H1 (cell line): Measurements from ENCODE around the gene RMND1. TPM values are rescaled to one million over a fixed set of nuclear protein-coding genes. Genes with fewer than 3 reads are reported as not detected.

Source experiments
- CTCF ChIA-PET: fragments of 300-600 bp; sonication (Branson Sonifier 250); formaldehyde crosslinking; loops from one replicate; lab custom pipeline; 2021; ENCODE audit not compliant: partially characterized antibody; lab: Charles Lee
- POLR2A ChIA-PET: fragments of 300-600 bp; sonication (Branson Sonifier 250); formaldehyde crosslinking; loops from one replicate; lab custom pipeline; 2021; ENCODE audit warnings: inconsistent platforms; ENCODE audit not compliant: partially characterized antibody; lab: Charles Lee
- DNase-seq, 2 experiments: peaks; one replicate each; pipeline versions ENCODE4 v3.0.0 to v3.0.0-alpha.2; 2010 to 2022; ENCODE audit warnings: low spot score in 2 of 2, low read depth in 1 of 2, mixed read lengths in 1 of 2
- FAIRE-seq: peaks from 2 replicates; lab custom pipeline; 2011; peaks lifted over from hg19 to GRCh38; lab: Jason Lieb, UNC
- H2AFZ ChIP-seq: 2 replicates; pipeline ENCODE4 v1.8.1; 2012; ENCODE audit warnings: low read length, inconsistent platforms
- H2AK5ac ChIP-seq: 2 replicates; pipeline ENCODE4 v1.6.1; 2013; ENCODE audit warnings: low read depth, low read length
- H2BK120ac ChIP-seq: replicated peaks from 2 replicates; pipeline ENCODE3; 2013; ENCODE audit warnings: low read depth, low read length, inconsistent platforms
- H2BK12ac ChIP-seq: 2 replicates; pipeline ENCODE4 v1.6.1; 2013; ENCODE audit warnings: low read depth, low read length
- H2BK15ac ChIP-seq: 2 replicates; pipeline ENCODE4 v1.6.1; 2013; ENCODE audit warnings: low read length
- H2BK20ac ChIP-seq: 2 replicates; pipeline ENCODE4 v1.6.1; 2013; ENCODE audit warnings: low read length
- H2BK5ac ChIP-seq: 2 replicates; pipeline ENCODE4 v1.6.1; 2013; ENCODE audit warnings: low read depth, low read length
- H3K14ac ChIP-seq: 2 replicates; pipeline ENCODE4 v1.6.1; 2013; ENCODE audit warnings: inconsistent platforms; ENCODE audit not compliant: insufficient read length
- H3K18ac ChIP-seq: 2 replicates; pipeline ENCODE4 v1.6.1; 2013; ENCODE audit warnings: low read length; ENCODE audit errors: extremely low read depth
- H3K23ac ChIP-seq: 2 replicates; pipeline ENCODE4 v1.6.1; 2013; ENCODE audit warnings: inconsistent platforms; ENCODE audit not compliant: insufficient read length
- H3K23me2 ChIP-seq: 2 replicates; pipeline ENCODE4 v1.6.1; 2013; ENCODE audit warnings: low read depth, low read length
- H3K27ac ChIP-seq: 2 replicates; pipeline ENCODE4 v1.6.1; 2011; ENCODE audit warnings: low read depth, low read length, inconsistent platforms
- H3K27me3 ChIP-seq, 4 experiments: replicated peaks in 1 of 4; 1 replicate in 1 of 4; 2 replicates in 3 of 4; pipeline versions ENCODE4 v1.6.1 to v1.8.1; 2011 to 2013; ENCODE audit warnings: low read length in 3 of 4, mild to moderate bottlenecking in 3 of 4, inconsistent platforms in 2 of 4, mixed read lengths in 2 of 4, moderate library complexity in 1 of 4; ENCODE audit not compliant: control insufficient read depth in 3 of 4, insufficient read depth in 3 of 4; ENCODE audit errors: extremely low read depth in 1 of 4
- H3K36me3 ChIP-seq, 4 experiments: 2 replicates each; pipeline versions ENCODE4 v1.6.1 to v1.8.1; 2011 to 2013; ENCODE audit warnings: mild to moderate bottlenecking in 4 of 4, low read length in 3 of 4, moderate library complexity in 2 of 4, control low read depth in 1 of 4, inconsistent platforms in 1 of 4; ENCODE audit not compliant: insufficient read depth in 4 of 4, control insufficient read depth in 2 of 4
- H3K4ac ChIP-seq: replicated peaks from 2 replicates; pipeline ENCODE3; 2013; ENCODE audit warnings: low read length, low read depth, mixed read lengths, inconsistent platforms; ENCODE audit not compliant: insufficient read length
- H3K4me1 ChIP-seq, 4 experiments: replicated peaks in 1 of 4; 1 replicate in 1 of 4; 2 replicates in 3 of 4; pipeline versions ENCODE4 v1.6.1 to v1.8.1; 2011 to 2013; ENCODE audit warnings: low read length in 3 of 4, inconsistent platforms in 2 of 4, mixed read lengths in 1 of 4; ENCODE audit not compliant: insufficient read depth in 4 of 4, control insufficient read depth in 3 of 4
- H3K4me2 ChIP-seq, 2 experiments: 2 replicates each; pipeline versions ENCODE4 v1.6.1 to v1.8.1; 2011 to 2013; ENCODE audit warnings: low read depth in 2 of 2, low read length in 2 of 2, control low read depth in 1 of 2, inconsistent platforms in 1 of 2, mild to moderate bottlenecking in 1 of 2; ENCODE audit not compliant: insufficient read depth in 1 of 2
- H3K4me3 ChIP-seq, 4 experiments: fragments of 200-600, 300-600 bp in 1 of 4; sonication (generic), shearing (Covaris generic), sonication (Bioruptor Twin) in 1 of 4; 2 replicates each; pipeline versions ENCODE4 v1.5.1 to v1.8.1; 2011 to 2016; ENCODE audit warnings: low read length in 4 of 4, low read depth in 3 of 4, control low read depth in 2 of 4, inconsistent platforms in 2 of 4, mild to moderate bottlenecking in 2 of 4, mixed read lengths in 1 of 4, moderate library complexity in 1 of 4; ENCODE audit not compliant: insufficient read depth in 2 of 4; ENCODE audit errors: extremely low read depth in 1 of 4
- H3K56ac ChIP-seq: replicated peaks from 2 replicates; pipeline ENCODE3; 2013; ENCODE audit warnings: low read depth, mild to moderate bottlenecking, mixed read lengths, low read length, inconsistent platforms; ENCODE audit not compliant: insufficient read length
- H3K79me1 ChIP-seq: 2 replicates; pipeline ENCODE4 v1.6.1; 2013; ENCODE audit warnings: low read depth, low read length, control low read depth
- H3K79me2 ChIP-seq, 2 experiments: 2 replicates each; pipeline versions ENCODE4 v1.6.1 to v1.8.1; 2012 to 2013; ENCODE audit warnings: low read length in 2 of 2, mild to moderate bottlenecking in 2 of 2, inconsistent platforms in 1 of 2; ENCODE audit not compliant: insufficient read depth in 2 of 2, control insufficient read depth in 1 of 2
- H3K9ac ChIP-seq, 4 experiments: replicated peaks in 1 of 4; 1 replicate in 1 of 4; 2 replicates in 3 of 4; pipeline versions ENCODE4 v1.6.1 to v1.8.1; 2011 to 2013; ENCODE audit warnings: low read depth in 3 of 4, low read length in 3 of 4, control low read depth in 2 of 4, mild to moderate bottlenecking in 2 of 4, moderate library complexity in 2 of 4, inconsistent platforms in 1 of 4; ENCODE audit errors: extremely low read depth in 1 of 4
- H3K9me3 ChIP-seq, 2 experiments: 2 replicates each; pipeline versions ENCODE4 v1.6.1 to v1.8.1; 2012 to 2013; ENCODE audit warnings: mild to moderate bottlenecking in 2 of 2, moderate library complexity in 2 of 2, control low read depth in 1 of 2, inconsistent platforms in 1 of 2, low read depth in 1 of 2, low read length in 1 of 2, mixed read lengths in 1 of 2; ENCODE audit not compliant: insufficient read depth in 2 of 2
- H4K20me1 ChIP-seq, 2 experiments: replicated peaks in 1 of 2; 2 replicates each; pipeline versions ENCODE3 to v1.8.1; 2011 to 2013; ENCODE audit warnings: inconsistent platforms in 2 of 2, low read length in 2 of 2, mild to moderate bottlenecking in 1 of 2; ENCODE audit not compliant: insufficient read depth in 2 of 2, control insufficient read depth in 1 of 2
- H4K5ac ChIP-seq: 2 replicates; pipeline ENCODE4 v1.6.1; 2013; ENCODE audit warnings: low read length, low read depth, mixed read lengths, inconsistent platforms; ENCODE audit not compliant: insufficient read length
- H4K8ac ChIP-seq: 2 replicates; pipeline ENCODE4 v1.8.0; 2013; ENCODE audit warnings: mild to moderate bottlenecking, moderate library complexity, low read length, inconsistent platforms; ENCODE audit not compliant: insufficient read depth; ENCODE audit errors: extremely low read depth
- H4K91ac ChIP-seq: replicated peaks from 2 replicates; pipeline ENCODE3; 2013; ENCODE audit warnings: low read length, mixed read lengths, inconsistent platforms; ENCODE audit not compliant: insufficient read length
- CBX5 ChIP-seq: fragments of 300-800, 300-1000 bp; sonication (generic); IDR thresholded peaks from 2 replicates; pipeline ENCODE4 v1.7.1; 2016; ENCODE audit warnings: antibody characterized with exemption, low read length, low read depth
- GABPA ChIP-seq: IDR thresholded peaks from 2 replicates; pipeline ENCODE4 v1.6.1; 2011; ENCODE audit warnings: mild to moderate bottlenecking, low read length, moderate library complexity, borderline replicate concordance; ENCODE audit not compliant: insufficient read depth
- JUN ChIP-seq: IDR thresholded peaks from 2 replicates; pipeline ENCODE4 v1.6.1; 2011; ENCODE audit warnings: low read depth, mild to moderate bottlenecking, improper control_type of control experiment, low read length
- KDM1A ChIP-seq: fragments of 200-600, 300-600 bp; sonication (generic); IDR thresholded peaks from 2 replicates; pipeline ENCODE4 v1.7.1; 2016; ENCODE audit warnings: mild to moderate bottlenecking, low read length, borderline replicate concordance
- NRF1 ChIP-seq: IDR thresholded peaks from 2 replicates; pipeline ENCODE4 v1.6.1; 2011; ENCODE audit warnings: mild to moderate bottlenecking, low read depth, low read length, improper control_type of control experiment
- POU5F1 ChIP-seq: IDR thresholded peaks from 2 replicates; pipeline ENCODE4 v1.6.1; 2011; ENCODE audit warnings: low read depth, mild to moderate bottlenecking, low read length, moderate library complexity
- RAD21 ChIP-seq, 2 experiments: IDR thresholded peaks in 1 of 2; conservative IDR thresholded peaks in 1 of 2; 2 replicates each; pipeline ENCODE4 v1.6.1; 2011; ENCODE audit warnings: low read depth in 2 of 2, low read length in 2 of 2, improper control_type of control experiment in 1 of 2, inconsistent platforms in 1 of 2, mild to moderate bottlenecking in 1 of 2, moderate library complexity in 1 of 2
- SIN3A ChIP-seq, 2 experiments: IDR thresholded peaks in 1 of 2; conservative IDR thresholded peaks in 1 of 2; 2 replicates each; pipeline ENCODE4 v1.6.1; 2011 to 2012; ENCODE audit warnings: low read length in 2 of 2, improper control_type of control experiment in 1 of 2, low read depth in 1 of 2, mild to moderate bottlenecking in 1 of 2
- YY1 ChIP-seq: IDR thresholded peaks from 2 replicates; pipeline ENCODE4 v1.6.1; 2011; ENCODE audit warnings: low read depth, mild to moderate bottlenecking, low read length
- WGBS, 2 experiments: shearing (Covaris generic) in 1 of 2; methylation state at CpG; one replicate each; pipeline versions ENCODE4 v1.1.6 to v1.1.7; 2013 to 2015; ENCODE audit warnings: low lambda C conversion rate in 2 of 2, mixed read lengths in 2 of 2, inconsistent platforms in 1 of 2, low coverage in 1 of 2, missing lambda C conversion rate in 1 of 2; ENCODE audit not compliant: insufficient replicate concordance in 2 of 2, insufficient coverage in 1 of 2, insufficient read length in 1 of 2; ENCODE audit errors: extremely low coverage in 1 of 2, missing lambda C conversion rate in 1 of 2; 5-methylcytosine and 5-hydroxymethylcytosine counted together
- polyA plus RNA-seq, 7 experiments: library from polyadenylated mRNA; depleted of rRNA in 3 of 7; stranded (reverse) in 5 of 7; unstranded in 2 of 7; fragments of >200 nt in 5 of 7; fragments of 200-250 nt in 2 of 7; gene quantifications; 1 replicate in 5 of 7; 2 replicates in 1 of 7; 4 replicates in 1 of 7; pipeline versions ENCODE4 v1.2.1 to v1.2.3, GENCODE V29; 2011 to 2013; ENCODE audit warnings: missing spikeins in 2 of 7, mixed read lengths in 2 of 7
- total RNA-seq: library from RNA; stranded (reverse); fragmentation: NEBNext Ultra II Directional; extraction: Animal tissue kit (Norgen Biotek cat#: 25700); gene quantifications from 2 replicates; pipeline ENCODE4 v1.2.1, GENCODE V29; 2021
- TF ChIP-seq, protein P1 (sequence below): IDR thresholded peaks from 2 replicates; pipeline ENCODE4 v1.6.1; 2012; ENCODE audit warnings: low read length, inconsistent platforms
- TF ChIP-seq, protein P2 (sequence below): IDR thresholded peaks from 2 replicates; pipeline ENCODE4 v1.6.1; 2012; ENCODE audit warnings: inconsistent platforms

The RMND1 gene
- total and polyA plus RNA-seq, 2 of the 8 experiments (the other 6 are each of a cell fraction or from before 2014, with no cell fraction given): 7.3 to 21.9 TPM

DNA sequence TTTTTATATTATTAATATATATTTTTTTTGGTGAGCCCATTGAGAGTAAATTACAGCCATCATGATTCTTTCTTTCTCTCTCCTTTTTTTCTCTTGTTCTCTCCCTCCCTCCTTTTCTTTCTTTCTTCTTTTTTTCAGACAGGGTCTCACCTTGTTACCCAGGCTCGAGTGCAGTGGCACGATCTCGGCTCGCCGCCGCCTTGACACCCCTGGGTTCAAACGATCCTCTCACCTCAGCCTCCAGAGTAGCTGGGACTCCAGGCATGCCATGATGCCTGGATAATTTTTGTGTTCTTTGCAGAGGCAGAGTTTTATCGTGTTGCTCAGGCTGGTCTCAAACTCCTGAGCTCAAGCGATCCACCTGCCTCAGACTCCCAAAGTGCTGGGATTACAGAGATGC lies 43.5 kb upstream of the RMND1 start:
- no peak overlapping the region for H3K23ac ChIP-seq
- peaks cover 0 to 29% (median 18%) of the 10 kb centered on the region in 4 experiments; a peak in 5 of 7 replicates for H3K27me3 ChIP-seq
- FAIRE-seq: no peak
- H4K8ac ChIP-seq: no peak overlapping the region
- no peaks in the 10 kb centered on the region for H3K36me3 ChIP-seq
- H4K5ac ChIP-seq: no peak overlapping the region
- H2BK15ac ChIP-seq: no peak overlapping the region
- H2BK5ac ChIP-seq: no peak overlapping the region
- H3K9me3 ChIP-seq: no peaks in the 10 kb centered on the region
- H3K79me1 ChIP-seq: no peaks in the 10 kb centered on the region
- no peak overlapping the region for H3K27ac ChIP-seq
- no peak overlapping the region for H2BK20ac ChIP-seq
- no peak overlapping the region for H3K9ac ChIP-seq
- TF ChIP-seq POU5F1 (no peak), NRF1 (no peak), GABPA (no peak), CBX5 (no peak), YY1 (no peak), RAD21 (IDR thresholded peaks at IDR 0.05 in 1 of 2, conservative IDR thresholded peaks at IDR 0.05 in 1 of 2; ENCODE audit: low read depth in 2 of 2, low read length in 2 of 2) (no peak), JUN (no peak), KDM1A (no peak), SIN3A (conservative IDR thresholded peaks at IDR 0.05 in 1 of 2, IDR thresholded peaks at IDR 0.05 in 1 of 2; ENCODE audit: low read depth in 1 of 2, low read length in 2 of 2) (no peak)
- TF ChIP-seq, protein P1, sequence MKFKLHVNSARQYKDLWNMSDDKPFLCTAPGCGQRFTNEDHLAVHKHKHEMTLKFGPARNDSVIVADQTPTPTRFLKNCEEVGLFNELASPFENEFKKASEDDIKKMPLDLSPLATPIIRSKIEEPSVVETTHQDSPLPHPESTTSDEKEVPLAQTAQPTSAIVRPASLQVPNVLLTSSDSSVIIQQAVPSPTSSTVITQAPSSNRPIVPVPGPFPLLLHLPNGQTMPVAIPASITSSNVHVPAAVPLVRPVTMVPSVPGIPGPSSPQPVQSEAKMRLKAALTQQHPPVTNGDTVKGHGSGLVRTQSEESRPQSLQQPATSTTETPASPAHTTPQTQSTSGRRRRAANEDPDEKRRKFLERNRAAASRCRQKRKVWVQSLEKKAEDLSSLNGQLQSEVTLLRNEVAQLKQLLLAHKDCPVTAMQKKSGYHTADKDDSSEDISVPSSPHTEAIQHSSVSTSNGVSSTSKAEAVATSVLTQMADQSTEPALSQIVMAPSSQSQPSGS: no peak
- TF ChIP-seq, protein P2, sequence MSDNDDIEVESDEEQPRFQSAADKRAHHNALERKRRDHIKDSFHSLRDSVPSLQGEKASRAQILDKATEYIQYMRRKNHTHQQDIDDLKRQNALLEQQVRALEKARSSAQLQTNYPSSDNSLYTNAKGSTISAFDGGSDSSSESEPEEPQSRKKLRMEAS: no peak
- H3K4me2 ChIP-seq: no peak overlapping the region; a peak in 1 of 4 replicates
- no peak overlapping the region for H3K18ac ChIP-seq
- 97% methylated on average over 9 of the region's 9 CpGs; no CpG with 5 or more reads in 1 of the 2 experiments for WGBS, 2 experiments
- no peak overlapping the region for H2AFZ ChIP-seq
- H3K79me2 ChIP-seq: no peaks in the 10 kb centered on the region
- peaks cover 10% of the 10 kb centered on the region for H3K23me2 ChIP-seq
- POLR2A ChIA-PET: interaction anchor here (1.2 kb wide), 1 partner anchor 120 kb away, joined by 3 read pairs; no protein-coding TSS in a partner anchor
- no peak overlapping the region for H3K4ac ChIP-seq
- DNase-seq: no peak
- CTCF ChIA-PET: interaction anchor here (0.8 kb wide), 1 partner anchor 12 kb away, joined by 5 read pairs; no protein-coding TSS in a partner anchor
- no peak overlapping the region for H2AK5ac ChIP-seq
- no peak overlapping the region for H2BK12ac ChIP-seq
- no peak overlapping the region for H2BK120ac ChIP-seq
- H3K4me3 ChIP-seq: no peak overlapping the region
- H3K14ac ChIP-seq: no peak overlapping the region
- H3K4me1 ChIP-seq: peaks cover 0 to 5% (median 4%) of the 10 kb centered on the region in 4 experiments; a peak in 5 of 7 replicates
- no peak overlapping the region for H4K91ac ChIP-seq
- no peaks in the 10 kb centered on the region for H4K20me1 ChIP-seq
- no peak overlapping the region for H3K56ac ChIP-seq
